Stimulated activated memory B cell treated with anti-CD40 and anti-IgM and Interleukin-4, amounts not matched to agents 10 μg/mL and 1 μg/mL and 100 μg/mL, for 72 hours (primary cell): ENCODE data around the gene EGR4.

ENCODE experiments used
- ATAC-seq: fragments of 150-1000 bp; cut with Tn5 transposase; 2 replicates; pipeline ENCODE4 v1.10.0; 2021
- H3K27ac Mint-ChIP-seq: one replicate; pipeline ENCODE4 v1.8.0; 2022; ENCODE audit warnings: mild to moderate bottlenecking, mixed read lengths
- H3K27me3 Mint-ChIP-seq: one replicate; pipeline ENCODE4 v1.8.0; 2022; ENCODE audit warnings: mixed read lengths
- H3K36me3 Mint-ChIP-seq: one replicate; pipeline ENCODE4 v1.8.0; 2022; ENCODE audit warnings: mixed read lengths
- H3K4me1 Mint-ChIP-seq: one replicate; pipeline ENCODE4 v1.8.0; 2022; ENCODE audit warnings: mixed read lengths
- H3K4me3 Mint-ChIP-seq: one replicate; pipeline ENCODE4 v1.8.0; 2022; ENCODE audit warnings: mild to moderate bottlenecking, moderate library complexity, mixed read lengths
- H3K9me3 Mint-ChIP-seq: one replicate; pipeline ENCODE4 v1.8.0; 2022; ENCODE audit warnings: mixed read lengths

The EGR4 gene

GRCh38 chr2:73293534-73294171 is at the start of gene EGR4:
Gene EGR4 (minus strand): TSS chr2:73293548. CDS start chr2:73293317, 231 bp downstream.
- peaks cover 58% of the 10 kb centered on the region for H3K27me3 Mint-ChIP-seq
- peak within 1 kb of the TSS; percentile 84 for H3K4me3 Mint-ChIP-seq
- H3K27ac Mint-ChIP-seq = no peak within 1 kb of the TSS
- ATAC-seq = peak; percentile 95
- no peaks in the 10 kb centered on the region for H3K9me3 Mint-ChIP-seq
- no peaks in the 10 kb centered on the region for H3K36me3 Mint-ChIP-seq
- H3K4me1 Mint-ChIP-seq = peaks cover 15% of the 10 kb centered on the region

GRCh38 chr2:73341039-73341438 is 47.7 kb upstream of the EGR4 start:
- H3K27ac Mint-ChIP-seq = no peak overlapping the region
- no peak for ATAC-seq
- peaks cover 6% of the 10 kb centered on the region for H3K9me3 Mint-ChIP-seq
- H3K4me1 Mint-ChIP-seq = peaks cover 14% of the 10 kb centered on the region
- no peaks in the 10 kb centered on the region for H3K27me3 Mint-ChIP-seq
- H3K36me3 Mint-ChIP-seq = no peaks in the 10 kb centered on the region
- no peak overlapping the region for H3K4me3 Mint-ChIP-seq

- H3K4me3 Mint-ChIP-seq = no peak overlapping the region
- no peak for ATAC-seq
- no peaks in the 10 kb centered on the region for H3K36me3 Mint-ChIP-seq
- H3K27me3 Mint-ChIP-seq = no peaks in the 10 kb centered on the region
- H3K9me3 Mint-ChIP-seq = no peaks in the 10 kb centered on the region
- no peak overlapping the region for H3K27ac Mint-ChIP-seq
- peaks cover 14% of the 10 kb centered on the region for H3K4me1 Mint-ChIP-seq
Observed at GRCh38 chr2:73339201-73339600, 45.9 kb upstream of the EGR4 start.

GRCh38 chr2:73337828-73338227 is 44.5 kb upstream of the EGR4 start:
- Mint-ChIP-seq H3K4me3 (peak overlapping the region; percentile 14), H3K9me3 (no peaks in the 10 kb centered on the region), H3K4me1 (peaks cover 14% of the 10 kb centered on the region), H3K27ac (no peak overlapping the region), H3K27me3 (no peaks in the 10 kb centered on the region), H3K36me3 (no peaks in the 10 kb centered on the region)
- ATAC-seq = no peak

DNA sequence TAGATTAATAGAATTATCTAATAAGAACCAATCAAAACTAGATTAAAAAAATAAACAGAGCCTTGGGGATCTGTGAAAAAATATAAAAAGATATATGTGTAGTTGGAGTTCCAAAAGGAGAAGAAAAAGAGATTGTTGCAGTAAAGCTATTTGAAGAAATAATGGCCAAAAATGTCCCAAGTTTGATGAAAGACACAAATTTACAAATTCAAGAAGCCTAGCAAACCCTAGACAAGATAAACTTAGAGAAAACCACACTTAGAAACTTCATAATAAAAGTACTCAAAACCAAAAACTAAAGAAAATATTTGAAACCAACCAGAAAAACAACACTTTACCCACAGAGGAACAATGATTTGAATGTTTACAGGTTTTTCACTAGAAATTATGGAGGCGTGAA is 41.3 kb upstream of the EGR4 start:
- ATAC-seq = no peak
- H3K36me3 Mint-ChIP-seq = no peaks in the 10 kb centered on the region
- peaks cover 20% of the 10 kb centered on the region for H3K27me3 Mint-ChIP-seq
- H3K4me3 Mint-ChIP-seq = no peak overlapping the region
- no peak overlapping the region for H3K27ac Mint-ChIP-seq
- H3K4me1 Mint-ChIP-seq = peaks cover 14% of the 10 kb centered on the region
- H3K9me3 Mint-ChIP-seq = no peaks in the 10 kb centered on the region

GRCh38 chr2:73334045-73334444 is 40.7 kb upstream of the EGR4 start:
- Mint-ChIP-seq H3K4me1 (peaks cover 14% of the 10 kb centered on the region), H3K36me3 (no peaks in the 10 kb centered on the region), H3K27ac (no peak overlapping the region), H3K4me3 (no peak overlapping the region), H3K9me3 (no peaks in the 10 kb centered on the region), H3K27me3 (peaks cover 25% of the 10 kb centered on the region)
- ATAC-seq = no peak

DNA sequence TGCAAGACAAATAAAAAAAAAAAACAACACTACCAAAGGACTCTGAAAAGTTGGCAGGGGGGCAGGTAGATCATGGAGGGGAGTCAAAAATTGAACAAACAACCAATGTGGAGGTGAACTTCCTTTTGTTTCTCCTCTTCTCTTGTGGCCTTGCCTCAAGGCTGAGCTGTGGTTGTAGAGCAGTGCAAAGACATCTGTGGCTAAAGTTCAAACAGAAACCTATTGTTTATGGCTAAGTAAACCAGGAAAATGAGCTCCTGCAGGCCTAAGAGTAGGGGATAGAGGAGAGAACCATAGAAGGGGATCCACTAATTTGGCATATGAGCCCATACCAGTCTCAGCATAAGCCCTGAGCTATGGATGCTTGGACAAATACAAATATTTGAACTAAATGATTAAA is 40.2 kb upstream of the EGR4 start:
- Mint-ChIP-seq H3K4me3 (no peak overlapping the region), H3K27ac (no peak overlapping the region), H3K27me3 (peaks cover 30% of the 10 kb centered on the region), H3K9me3 (no peaks in the 10 kb centered on the region), H3K4me1 (peaks cover 14% of the 10 kb centered on the region), H3K36me3 (no peaks in the 10 kb centered on the region)
- no peak for ATAC-seq

DNA sequence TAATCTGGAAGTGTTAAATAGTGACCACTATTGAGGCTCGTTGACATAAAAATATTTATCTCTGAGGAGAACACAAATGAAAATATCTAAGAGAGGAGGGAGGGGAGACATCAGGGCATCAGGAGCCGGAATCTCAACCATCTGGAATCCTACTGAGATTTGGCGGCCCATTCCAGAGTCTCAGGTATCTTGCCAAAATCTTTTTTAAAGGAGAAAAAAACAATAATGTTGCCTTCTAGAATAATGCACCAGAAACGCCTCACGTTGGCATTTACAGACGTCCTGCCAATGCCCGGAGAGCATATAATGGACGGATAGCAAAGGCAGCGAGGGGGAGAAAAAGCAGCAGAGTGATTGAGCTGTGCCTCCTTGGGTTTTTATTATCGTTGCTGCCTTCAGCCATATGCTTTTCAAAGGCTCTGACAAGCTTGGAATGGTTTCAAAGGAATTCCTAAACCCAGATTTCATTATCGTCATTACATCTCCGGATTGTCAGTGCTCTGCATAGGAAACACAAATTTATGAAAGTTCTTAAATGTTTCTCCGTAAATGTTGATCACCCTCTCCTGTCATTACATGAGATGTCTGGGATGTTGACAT is 30.9 kb upstream of the EGR4 start:
- H3K27me3 Mint-ChIP-seq = peaks cover 42% of the 10 kb centered on the region
- no peak for ATAC-seq
- H3K36me3 Mint-ChIP-seq = no peaks in the 10 kb centered on the region
- H3K27ac Mint-ChIP-seq = no peak overlapping the region
- H3K4me3 Mint-ChIP-seq = no peak overlapping the region
- H3K9me3 Mint-ChIP-seq = no peaks in the 10 kb centered on the region
- H3K4me1 Mint-ChIP-seq = no peaks in the 10 kb centered on the region

DNA sequence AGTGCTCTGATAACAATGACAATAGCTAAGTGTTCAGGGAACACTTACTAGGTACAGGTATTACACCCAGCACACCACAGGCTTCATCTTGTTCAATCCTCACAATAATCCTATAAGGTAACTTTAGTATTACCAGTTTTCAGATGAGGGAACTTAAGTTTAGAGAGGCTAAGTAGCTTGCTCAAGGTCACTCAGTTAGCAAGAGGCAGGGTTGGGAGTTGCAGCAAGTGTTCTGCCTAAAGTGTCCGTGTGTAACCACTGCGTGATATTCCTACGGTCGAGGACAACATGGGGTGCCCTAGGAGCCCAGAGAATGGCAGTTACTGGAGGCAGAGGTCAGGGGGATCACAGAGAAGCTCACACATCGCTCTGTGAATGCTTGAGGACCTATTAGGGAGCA is 30.2 kb upstream of the EGR4 start:
- no peaks in the 10 kb centered on the region for H3K36me3 Mint-ChIP-seq
- no peak for ATAC-seq
- H3K27ac Mint-ChIP-seq = no peak overlapping the region
- no peaks in the 10 kb centered on the region for H3K4me1 Mint-ChIP-seq
- H3K9me3 Mint-ChIP-seq = no peaks in the 10 kb centered on the region
- no peak overlapping the region for H3K4me3 Mint-ChIP-seq
- peaks cover 36% of the 10 kb centered on the region for H3K27me3 Mint-ChIP-seq

- Mint-ChIP-seq H3K9me3 (peaks cover 6% of the 10 kb centered on the region), H3K27me3 (peaks cover 43% of the 10 kb centered on the region), H3K36me3 (no peaks in the 10 kb centered on the region), H3K27ac (no peak overlapping the region), H3K4me3 (no peak overlapping the region), H3K4me1 (no peaks in the 10 kb centered on the region)
- no peak for ATAC-seq
Observed at GRCh38 chr2:73314441-73314840, 21.1 kb upstream of the EGR4 start.

DNA sequence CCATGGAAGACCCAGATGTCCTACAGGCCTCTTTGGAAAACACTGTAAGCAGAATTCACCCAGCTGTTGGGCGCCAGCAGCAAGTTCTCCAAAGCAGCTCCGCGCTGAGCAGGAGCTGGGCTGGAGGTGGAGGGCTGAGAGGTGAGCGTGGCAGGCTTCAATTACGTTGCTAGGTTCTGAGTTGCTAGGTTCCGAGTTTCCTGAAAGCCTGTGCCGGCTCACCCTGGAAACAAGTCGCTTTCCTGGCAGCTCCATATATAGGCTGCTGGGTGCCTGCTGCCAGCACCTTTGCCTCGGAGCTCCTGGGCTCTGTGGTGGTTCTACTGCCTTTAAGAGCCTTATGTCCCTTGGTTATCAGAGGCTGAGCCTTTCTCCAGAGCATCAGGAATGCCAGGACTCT is 14.4 kb upstream of the EGR4 start:
- H3K4me3 Mint-ChIP-seq = no peak overlapping the region
- no peak for ATAC-seq
- no peaks in the 10 kb centered on the region for H3K4me1 Mint-ChIP-seq
- no peaks in the 10 kb centered on the region for H3K36me3 Mint-ChIP-seq
- peaks cover 6% of the 10 kb centered on the region for H3K9me3 Mint-ChIP-seq
- H3K27me3 Mint-ChIP-seq = peaks cover 25% of the 10 kb centered on the region
- no peak overlapping the region for H3K27ac Mint-ChIP-seq

- H3K9me3 Mint-ChIP-seq = no peaks in the 10 kb centered on the region
- no peak overlapping the region for H3K27ac Mint-ChIP-seq
- H3K4me1 Mint-ChIP-seq = no peaks in the 10 kb centered on the region
- no peak for ATAC-seq
- no peak overlapping the region for H3K4me3 Mint-ChIP-seq
- H3K36me3 Mint-ChIP-seq = no peaks in the 10 kb centered on the region
- H3K27me3 Mint-ChIP-seq = peaks cover 57% of the 10 kb centered on the region
Observed at GRCh38 chr2:73301636-73302035, 8.3 kb upstream of the EGR4 start.

GRCh38 chr2:73300926-73301325 is 7.6 kb upstream of the EGR4 start:
- peaks cover 64% of the 10 kb centered on the region for H3K27me3 Mint-ChIP-seq
- H3K4me1 Mint-ChIP-seq = no peaks in the 10 kb centered on the region
- H3K36me3 Mint-ChIP-seq = no peaks in the 10 kb centered on the region
- no peak for ATAC-seq
- H3K9me3 Mint-ChIP-seq = no peaks in the 10 kb centered on the region
- H3K27ac Mint-ChIP-seq = no peak overlapping the region
- no peak overlapping the region for H3K4me3 Mint-ChIP-seq

DNA sequence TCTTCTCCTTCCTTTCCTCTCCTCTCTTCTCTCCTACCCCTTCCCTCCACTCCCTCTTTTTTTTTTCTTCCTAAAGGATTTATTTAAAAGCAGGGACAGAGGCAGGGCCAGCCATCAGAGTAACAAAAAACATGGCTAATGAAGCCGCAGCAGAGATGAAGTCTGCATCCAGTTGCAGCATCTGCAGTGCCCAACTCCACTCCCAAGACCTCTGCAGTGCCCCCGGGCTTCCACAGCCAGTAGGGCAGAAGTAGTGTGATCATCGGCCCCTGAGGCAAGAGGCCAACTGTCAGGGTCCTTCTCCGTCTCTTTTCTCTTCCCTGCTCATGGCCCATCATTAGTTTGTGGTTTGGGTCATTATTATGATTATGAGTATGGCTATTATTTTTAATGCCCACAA is 4.2 kb upstream of the EGR4 start:
- H3K36me3 Mint-ChIP-seq = no peaks in the 10 kb centered on the region
- ATAC-seq = no peak
- no peak overlapping the region for H3K27ac Mint-ChIP-seq
- no peak overlapping the region for H3K4me3 Mint-ChIP-seq
- no peaks in the 10 kb centered on the region for H3K4me1 Mint-ChIP-seq
- peaks cover 74% of the 10 kb centered on the region for H3K27me3 Mint-ChIP-seq
- no peaks in the 10 kb centered on the region for H3K9me3 Mint-ChIP-seq

DNA sequence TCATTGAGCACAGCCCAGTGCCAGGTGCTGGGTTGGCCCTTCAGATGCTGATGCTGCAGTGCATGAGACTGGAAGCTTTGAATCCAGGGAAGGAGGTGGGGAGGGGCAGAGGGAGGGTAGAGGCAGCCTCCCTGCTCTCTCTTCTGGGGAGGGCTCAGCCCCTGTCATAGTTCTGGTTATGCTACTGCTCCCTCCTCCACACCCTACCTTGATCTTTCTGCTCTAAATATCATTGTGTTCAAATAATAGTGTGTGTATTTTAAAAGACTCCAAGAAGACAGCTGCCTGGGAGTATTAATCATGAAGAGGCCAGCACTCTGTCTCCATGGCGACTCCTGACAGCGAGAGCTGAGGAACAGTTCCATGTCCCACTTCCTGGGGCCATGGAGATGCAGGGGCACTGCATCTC is 3.8 kb upstream of the EGR4 start:
- H3K36me3 Mint-ChIP-seq = no peaks in the 10 kb centered on the region
- peaks cover 71% of the 10 kb centered on the region for H3K27me3 Mint-ChIP-seq

GRCh38 chr2:73295751-73296400 is 2.5 kb upstream of the EGR4 start:
- Mint-ChIP-seq H3K27ac (no peak overlapping the region), H3K27me3 (peaks cover 71% of the 10 kb centered on the region), H3K4me1 (peaks cover 14% of the 10 kb centered on the region), H3K36me3 (no peaks in the 10 kb centered on the region), H3K4me3 (no peak overlapping the region), H3K9me3 (no peaks in the 10 kb centered on the region)
- ATAC-seq = no peak

More for the DNA sequence above, 3.8 kb upstream of the EGR4 start:
- Mint-ChIP-seq H3K27ac (no peak overlapping the region), H3K9me3 (no peaks in the 10 kb centered on the region), H3K4me1 (peaks cover 1% of the 10 kb centered on the region), H3K4me3 (no peak overlapping the region)
- no peak for ATAC-seq
